GM12878 (cell line): ENCODE results near the gene AMOTL1. TPM values are rescaled to one million over a fixed set of nuclear protein-coding genes. Genes with fewer than 3 reads are reported as not detected.

Source experiments
- ATAC-seq: fragments of 200-7000 bp; cut with Tn5 transposase; 3 replicates; pipeline ENCODE4 v1.9.1; 2020; ENCODE audit warnings: mild to moderate bottlenecking, moderate library complexity
- BruUV-seq: library from RNA; stranded (reverse); fragments of 400-500 nt; replicated peaks from 2 replicates; lab custom pipeline; 2021; lab: Mats Ljungman, UMichigan
- CTCF ChIA-PET: fragments of 300-600 bp; sonication (Branson Sonifier 250); formaldehyde crosslinking; extraction: SDS; loops from one replicate; lab custom pipeline; 2021; ENCODE audit warnings: inconsistent platforms; lab: Yijun Ruan, JAX
- POLR2A ChIA-PET: fragments of 350-600 bp; formaldehyde crosslinking; extraction: SDS; loops from one replicate; lab custom pipeline; 2021; ENCODE audit warnings: inconsistent platforms; lab: Charles Lee
- RAD21 ChIA-PET: fragments of 300-600 bp; sonication (Branson Sonifier 250); formaldehyde crosslinking; loops from one replicate; lab custom pipeline; 2023; ENCODE audit warnings: antibody characterized with exemption; ENCODE audit not compliant: unreplicated experiment; lab: Charles Lee
- SMC1A ChIA-PET: fragments of 300-600 bp; sonication (Branson Sonifier 250); formaldehyde crosslinking; loops from one replicate; lab custom pipeline; 2023; ENCODE audit not compliant: unreplicated experiment, uncharacterized antibody; lab: Charles Lee
- DNase-seq: peaks from one replicate; pipeline ENCODE4 v3.0.0-alpha.2; 2011; ENCODE audit warnings: low read depth, low spot score
- FAIRE-seq: peaks from 3 replicates; lab custom pipeline; 2011; peaks lifted over from hg19 to GRCh38; lab: Jason Lieb, UNC
- H2AFZ ChIP-seq: 2 replicates; pipeline ENCODE4 v1.6.0; 2011; ENCODE audit warnings: low read depth, low read length, control low read depth; ENCODE audit not compliant: control insufficient read depth
- H3K27ac ChIP-seq: 2 replicates; pipeline ENCODE4 v1.5.1; 2011; ENCODE audit warnings: control low read depth; ENCODE audit not compliant: control insufficient read depth, insufficient read depth
- H3K27me3 ChIP-seq, 2 experiments: replicated peaks in 1 of 2; 2 replicates each; pipeline versions ENCODE4 v1.6.0 to v1.6.1; 2011; ENCODE audit warnings: low read length in 1 of 2; ENCODE audit not compliant: control insufficient read depth in 2 of 2, insufficient read depth in 2 of 2
- H3K36me3 ChIP-seq, 2 experiments: 2 replicates each; pipeline ENCODE4 v1.5.1; 2011; ENCODE audit warnings: low read length in 1 of 2; ENCODE audit not compliant: control insufficient read depth in 2 of 2, insufficient read depth in 2 of 2
- H3K4me1 ChIP-seq: 2 replicates; pipeline ENCODE4 v1.6.1; 2011; ENCODE audit warnings: mild to moderate bottlenecking, low read length, moderate library complexity, mixed read lengths; ENCODE audit not compliant: control insufficient read depth, insufficient read depth
- H3K4me2 ChIP-seq: 2 replicates; pipeline ENCODE4 v1.6.0; 2011; ENCODE audit warnings: control low read depth; ENCODE audit not compliant: control insufficient read depth, insufficient read depth
- H3K4me3 ChIP-seq: fragments of 200-600 bp; sonication (generic); 2 replicates; pipeline ENCODE4 v1.5.1; 2016
- H3K79me2 ChIP-seq: 2 replicates; pipeline ENCODE4 v1.6.0; 2011; ENCODE audit warnings: low read length; ENCODE audit not compliant: control insufficient read depth, insufficient read depth
- H3K9ac ChIP-seq: 2 replicates; pipeline ENCODE4 v1.8.0; 2011; ENCODE audit warnings: low read length, control low read depth, mixed read lengths; ENCODE audit not compliant: control insufficient read depth, insufficient read depth
- H3K9me3 ChIP-seq: replicated peaks from 3 replicates; pipeline ENCODE4 v1.5.1; 2011; ENCODE audit warnings: mild to moderate bottlenecking, low read length; ENCODE audit not compliant: control insufficient read depth, insufficient read depth
- H4K20me1 ChIP-seq: 2 replicates; pipeline ENCODE4 v1.6.0; 2011; ENCODE audit not compliant: control insufficient read depth, insufficient read depth
- BCL11A ChIP-seq: IDR thresholded peaks from 2 replicates; pipeline ENCODE4 v1.6.1; 2011; ENCODE audit warnings: low read depth, low read length
- MYB ChIP-seq: fragments of 150-350 bp; IDR thresholded peaks from 2 replicates; pipeline ENCODE4 v1.6.1; 2014; ENCODE audit warnings: mild to moderate bottlenecking, low read depth, low read length, borderline replicate concordance
- PAX5 ChIP-seq: IDR thresholded peaks from 2 replicates; pipeline ENCODE4 v1.6.1; 2011; ENCODE audit warnings: low read depth, low read length, borderline replicate concordance
- POU2F2 ChIP-seq: IDR thresholded peaks from 3 replicates; pipeline ENCODE4 v1.6.1; 2011; ENCODE audit warnings: low read depth, mild to moderate bottlenecking, low read length, borderline replicate concordance
- RB1 ChIP-seq: fragments of 450-650 bp; formaldehyde crosslinking; IDR thresholded peaks from 2 replicates; pipeline ENCODE4 v1.6.1; 2017; ENCODE audit warnings: mild to moderate bottlenecking, borderline replicate concordance
- TAF1 ChIP-seq: IDR thresholded peaks from 2 replicates; pipeline ENCODE4 v1.6.1; 2011; ENCODE audit warnings: mild to moderate bottlenecking, low read depth, low read length, borderline replicate concordance
- TCF7 ChIP-seq: IDR thresholded peaks from 2 replicates; pipeline ENCODE4 v1.6.1; 2014; ENCODE audit warnings: antibody characterized with exemption, borderline replicate concordance
- USF2 ChIP-seq: IDR thresholded peaks from 2 replicates; pipeline ENCODE4 v1.6.1; 2011; ENCODE audit warnings: low read depth, low read length, improper control_type of control experiment, borderline replicate concordance
- ZNF24 ChIP-seq: fragments of 450-650 bp; IDR thresholded peaks from 2 replicates; pipeline ENCODE4 v1.6.1; 2017; ENCODE audit warnings: antibody characterized with exemption, mild to moderate bottlenecking
- WGBS: methylation state at CpG from one replicate; pipeline ENCODE4 v1.1.6; 2016; ENCODE audit warnings: low lambda C conversion rate; ENCODE audit not compliant: insufficient replicate concordance, insufficient coverage; ENCODE audit errors: missing lambda C conversion rate; 5-methylcytosine and 5-hydroxymethylcytosine counted together
- in situ Hi-C: fragments of 300-500 bp; cut with MboI; formaldehyde crosslinking; loops from 9 replicates; pipeline ENCODE4 v1.14.3; 2018; ENCODE audit warnings: mixed read lengths
- intact Hi-C: fragments of 100-400 bp; cut with micrococcal nuclease; formaldehyde crosslinking; loops from one replicate; pipeline ENCODE4 v1.14.2; 2022; ENCODE audit not compliant: unreplicated experiment
- polyA plus RNA-seq, 11 experiments: library from polyadenylated mRNA; depleted of rRNA in 4 of 11; unstranded in 6 of 11; stranded (reverse) in 5 of 11; fragments of >200 nt; fragmentation: Nextera tagmentation in 4 of 11; fragmentation: Illumina TruSeq in 1 of 11; extraction: Ambion mirVana in 4 of 11; extraction: Trizol in 1 of 11; gene quantifications; 1 replicate in 1 of 11; 2 replicates in 10 of 11; pipeline versions ENCODE4 v1.2.1 to v1.2.3, GENCODE V29; 2011 to 2016; ENCODE audit warnings: inconsistent platforms in 2 of 11, missing spikeins in 2 of 11, low read depth in 1 of 11
- total RNA-seq, 4 experiments: library from RNA; depleted of rRNA in 3 of 4; stranded (reverse); fragments of >200 nt in 3 of 4; fragmentation: Illumina TruSeq in 1 of 4; extraction: Trizol in 1 of 4; gene quantifications; 2 replicates each; pipeline versions ENCODE4 v1.2.1 to v1.2.3, GENCODE V29; 2013 to 2021
- TF ChIP-seq, protein P1 (sequence below): IDR thresholded peaks from 2 replicates; pipeline ENCODE4 v1.6.1; 2012; ENCODE audit warnings: mild to moderate bottlenecking, low read depth, low read length

The AMOTL1 gene
- total and polyA plus RNA-seq, 10 of the 15 experiments (the other 5 are each of a cell fraction or from before 2014, with no cell fraction given): under 0.01 to 0.41 (median 0.01) TPM; not detected in 7

DNA sequence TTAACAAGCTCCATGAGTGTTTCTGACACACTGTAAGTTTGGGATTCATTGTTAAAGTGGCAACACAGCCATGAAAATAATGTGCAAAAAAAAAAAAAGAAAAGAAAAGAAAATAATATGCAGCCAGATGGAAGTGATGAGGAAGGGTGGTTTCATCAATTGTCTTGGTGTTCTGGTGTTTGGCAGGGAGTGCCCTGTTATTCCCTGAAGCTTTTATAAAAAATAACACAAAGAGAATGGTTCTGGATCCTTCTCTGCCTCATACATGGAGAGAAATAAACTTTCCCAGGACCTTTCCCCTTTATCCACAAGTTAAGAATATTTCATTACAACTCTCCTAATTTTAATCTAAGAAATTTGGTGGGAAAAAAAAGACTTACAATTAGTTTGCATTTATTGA lies 16.7 kb downstream of the AMOTL1 start (continued):
- no peak for TF ChIP-seq ZNF24

DNA sequence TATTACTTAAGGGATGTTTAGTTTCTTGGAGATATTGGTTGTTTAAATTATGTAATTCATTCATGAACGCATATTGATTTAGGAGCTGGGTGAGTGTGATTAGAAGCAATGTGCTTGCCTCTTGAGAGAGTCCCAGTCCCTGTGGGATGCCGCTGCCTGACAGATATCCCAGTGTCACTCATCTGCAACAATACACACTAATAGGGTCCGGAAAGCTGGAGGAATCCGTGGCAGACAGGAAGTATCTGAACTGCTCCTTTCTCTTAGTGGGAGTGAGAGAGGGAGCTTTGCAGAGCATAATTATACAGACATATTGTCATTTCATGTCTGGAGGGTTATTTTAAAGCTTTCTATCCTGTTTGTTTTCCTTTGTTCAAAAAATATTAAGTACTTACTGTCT lies 17.4 kb downstream of the AMOTL1 start:
- no peaks in the 10 kb centered on the region for H3K4me1 ChIP-seq
- H3K27me3 ChIP-seq: no peaks in the 10 kb centered on the region
- ChIA-PET POLR2A (no interaction called here), CTCF (interaction anchor here (0.7 to 4.0 kb wide), 4 partner anchors 92 to 990 kb away, joined by 3 to 25 read pairs (median 8); no protein-coding TSS in a partner anchor)
- FAIRE-seq: no peak
- H3K4me2 ChIP-seq: no peak overlapping the region
- WGBS: 43% methylated on average over 4 of the region's 4 CpGs
- intact Hi-C loops: loop anchor here (5.0 kb wide), 1 partner anchor 112 kb away; no protein-coding TSS in a partner anchor
- no peak for ATAC-seq
- no peak for DNase-seq
- TF ChIP-seq POU2F2: no peak
- TF ChIP-seq BCL11A: no peak
- TF ChIP-seq USF2: no peak
- TF ChIP-seq MYB: no peak
- no peak for TF ChIP-seq PAX5
- no peak for TF ChIP-seq TCF7
- TF ChIP-seq TAF1: no peak
- TF ChIP-seq, protein P1, sequence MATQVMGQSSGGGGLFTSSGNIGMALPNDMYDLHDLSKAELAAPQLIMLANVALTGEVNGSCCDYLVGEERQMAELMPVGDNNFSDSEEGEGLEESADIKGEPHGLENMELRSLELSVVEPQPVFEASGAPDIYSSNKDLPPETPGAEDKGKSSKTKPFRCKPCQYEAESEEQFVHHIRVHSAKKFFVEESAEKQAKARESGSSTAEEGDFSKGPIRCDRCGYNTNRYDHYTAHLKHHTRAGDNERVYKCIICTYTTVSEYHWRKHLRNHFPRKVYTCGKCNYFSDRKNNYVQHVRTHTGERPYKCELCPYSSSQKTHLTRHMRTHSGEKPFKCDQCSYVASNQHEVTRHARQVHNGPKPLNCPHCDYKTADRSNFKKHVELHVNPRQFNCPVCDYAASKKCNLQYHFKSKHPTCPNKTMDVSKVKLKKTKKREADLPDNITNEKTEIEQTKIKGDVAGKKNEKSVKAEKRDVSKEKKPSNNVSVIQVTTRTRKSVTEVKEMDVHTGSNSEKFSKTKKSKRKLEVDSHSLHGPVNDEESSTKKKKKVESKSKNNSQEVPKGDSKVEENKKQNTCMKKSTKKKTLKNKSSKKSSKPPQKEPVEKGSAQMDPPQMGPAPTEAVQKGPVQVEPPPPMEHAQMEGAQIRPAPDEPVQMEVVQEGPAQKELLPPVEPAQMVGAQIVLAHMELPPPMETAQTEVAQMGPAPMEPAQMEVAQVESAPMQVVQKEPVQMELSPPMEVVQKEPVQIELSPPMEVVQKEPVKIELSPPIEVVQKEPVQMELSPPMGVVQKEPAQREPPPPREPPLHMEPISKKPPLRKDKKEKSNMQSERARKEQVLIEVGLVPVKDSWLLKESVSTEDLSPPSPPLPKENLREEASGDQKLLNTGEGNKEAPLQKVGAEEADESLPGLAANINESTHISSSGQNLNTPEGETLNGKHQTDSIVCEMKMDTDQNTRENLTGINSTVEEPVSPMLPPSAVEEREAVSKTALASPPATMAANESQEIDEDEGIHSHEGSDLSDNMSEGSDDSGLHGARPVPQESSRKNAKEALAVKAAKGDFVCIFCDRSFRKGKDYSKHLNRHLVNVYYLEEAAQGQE: no peak
- TF ChIP-seq RB1: no peak
- TF ChIP-seq, all 136 proteins: peak for 0
- no TSS peak for BruUV-seq
- Histone ChIP-seq H3K79me2 (no peaks in the 10 kb centered on the region), H3K36me3 (no peaks in the 10 kb centered on the region), H4K20me1 (no peaks in the 10 kb centered on the region), H3K27ac (no peak overlapping the region), H2AFZ (no peak overlapping the region), H3K9ac (no peak overlapping the region), H3K4me3 (no peak overlapping the region), H3K9me3 (no peaks in the 10 kb centered on the region)
- ChIA-PET RAD21 (no interaction called here), SMC1A (interaction anchor here (0.9 to 1.7 kb wide), 4 partner anchors 12 to 112 kb away, joined by 3 to 5 read pairs (median 4); no protein-coding TSS in a partner anchor)
- in situ Hi-C loops: no loop called here
